GM23338 (cell line): ENCODE data around the gene DIP2C. TPM values are rescaled to one million over a fixed set of nuclear protein-coding genes. Genes with fewer than 3 reads are reported as not detected.

Experiments
- ATAC-seq: fragments of 200-7000 bp; cut with Tn5 transposase; 3 replicates; pipeline ENCODE4 v1.9.1; 2020
- DNase-seq: peaks from one replicate; pipeline ENCODE4 v3.0.0-alpha.2; 2015; ENCODE audit warnings: low spot score
- H2AFZ ChIP-seq: fragments of 200-600 bp; sonication (generic); 2 replicates; pipeline ENCODE4 v1.8.0; 2016; ENCODE audit warnings: antibody characterized with exemption, mild to moderate bottlenecking, moderate library complexity
- H3F3A ChIP-seq: fragments of 200-600 bp; sonication (generic); replicated peaks from 2 replicates; pipeline ENCODE4 v1.8.0; 2017; ENCODE audit warnings: antibody characterized with exemption, mixed run types, low read depth
- H3K27ac ChIP-seq: fragments of 200-600 bp; sonication (generic); 2 replicates; pipeline ENCODE4 v1.6.1; 2016; ENCODE audit warnings: low read depth
- H3K27me3 ChIP-seq: fragments of 200-600 bp; sonication (generic); 2 replicates; pipeline ENCODE4 v1.8.0; 2016; ENCODE audit warnings: mild to moderate bottlenecking, mixed run types, moderate library complexity; ENCODE audit not compliant: insufficient read depth
- H3K36me3 ChIP-seq: fragments of 200-600 bp; sonication (generic); 2 replicates; pipeline ENCODE4 v1.8.0; 2016; ENCODE audit warnings: mild to moderate bottlenecking; ENCODE audit not compliant: insufficient read depth
- H3K4me1 ChIP-seq: fragments of 200-600 bp; sonication (generic); 2 replicates; pipeline ENCODE4 v1.8.0; 2016; ENCODE audit warnings: mild to moderate bottlenecking, moderate library complexity; ENCODE audit not compliant: insufficient read depth
- H3K4me2 ChIP-seq: fragments of 200-600 bp; sonication (generic); 2 replicates; pipeline ENCODE4 v1.7.1; 2017; ENCODE audit warnings: mixed run types
- H3K4me3 ChIP-seq: fragments of 200-600 bp; sonication (generic); 2 replicates; pipeline ENCODE4 v1.6.1; 2016; ENCODE audit warnings: mixed run types
- H3K79me2 ChIP-seq: fragments of 200-600 bp; sonication (generic); replicated peaks from 2 replicates; pipeline ENCODE4 v1.8.0; 2017; ENCODE audit warnings: mild to moderate bottlenecking; ENCODE audit not compliant: insufficient read depth
- H3K9me2 ChIP-seq: fragments of 200-600 bp; sonication (generic); 2 replicates; pipeline ENCODE4 v1.8.0; 2017; ENCODE audit not compliant: insufficient read depth
- H4K20me1 ChIP-seq: fragments of 200-600 bp; sonication (generic); replicated peaks from 2 replicates; pipeline ENCODE4 v1.8.0; 2017; ENCODE audit warnings: mild to moderate bottlenecking; ENCODE audit not compliant: insufficient read depth
- H3K27ac Mint-ChIP-seq: 2 replicates; pipeline ENCODE4 v1.8.0; 2020; ENCODE audit warnings: inconsistent platforms, mild to moderate bottlenecking, moderate library complexity, mixed read lengths
- H3K27me3 Mint-ChIP-seq: 3 replicates; pipeline ENCODE4 v1.8.0; 2022; ENCODE audit warnings: low read depth, mild to moderate bottlenecking, moderate library complexity, mixed read lengths, inconsistent platforms; ENCODE audit not compliant: insufficient read depth, poor library complexity
- H3K36me3 Mint-ChIP-seq: 3 replicates; pipeline ENCODE4 v1.8.0; 2021; ENCODE audit warnings: low read depth, mild to moderate bottlenecking, inconsistent platforms, moderate library complexity, mixed read lengths
- H3K4me1 Mint-ChIP-seq: 3 replicates; pipeline ENCODE4 v1.8.0; 2020; ENCODE audit warnings: mild to moderate bottlenecking, inconsistent platforms, mixed read lengths
- H3K4me3 Mint-ChIP-seq: 3 replicates; pipeline ENCODE4 v1.8.0; 2021; ENCODE audit warnings: moderate library complexity, mild to moderate bottlenecking, inconsistent platforms, mixed read lengths
- H3K9me3 Mint-ChIP-seq: 3 replicates; pipeline ENCODE4 v1.8.0; 2020; ENCODE audit warnings: moderate library complexity, mild to moderate bottlenecking, inconsistent platforms, mixed read lengths
- CREB1 ChIP-seq: fragments of 250-450 bp; sonication (Bioruptor Pico); IDR thresholded peaks from 2 replicates; pipeline ENCODE4 v1.5.0; 2020; ENCODE audit warnings: low read depth, mild to moderate bottlenecking, moderate library complexity
- EZH2 ChIP-seq: fragments of 200-600 bp; sonication (generic); IDR thresholded peaks from one replicate; pipeline ENCODE4 v1.8.0; 2017; ENCODE audit warnings: antibody characterized with exemption, mild to moderate bottlenecking, low read depth; ENCODE audit not compliant: unreplicated experiment
- EZH2phosphoT487 ChIP-seq: fragments of 200-600 bp; sonication (generic); IDR thresholded peaks from one replicate; pipeline ENCODE4 v1.8.1; 2018; ENCODE audit warnings: antibody characterized with exemption; ENCODE audit not compliant: unreplicated experiment
- NANOG ChIP-seq: IDR thresholded peaks from 2 replicates; pipeline ENCODE4 v1.6.1; 2016; ENCODE audit warnings: antibody characterized with exemption, borderline replicate concordance
- POLR2AphosphoS5 ChIP-seq: IDR thresholded peaks from 2 replicates; pipeline ENCODE4 v1.6.1; 2016; ENCODE audit warnings: antibody characterized with exemption, low read depth
- STAT1 ChIP-seq: IDR thresholded peaks from one replicate; pipeline ENCODE4 v1.6.1; 2016; ENCODE audit warnings: antibody characterized with exemption; ENCODE audit not compliant: unreplicated experiment
- polyA plus RNA-seq: library from polyadenylated mRNA; unstranded; fragments of >200 nt; fragmentation: Nextera tagmentation; extraction: Ambion mirVana; gene quantifications from 2 replicates; pipeline ENCODE4 v1.2.1, GENCODE V29; 2016
- total RNA-seq: library from RNA; depleted of rRNA; stranded (reverse); fragments of >200 nt; shearing (Covaris generic); gene quantifications from 2 replicates; pipeline ENCODE4 v1.2.3, GENCODE V29; 2014
- TF ChIP-seq, protein P1 (sequence below): IDR thresholded peaks from 2 replicates; pipeline ENCODE4 v1.6.1; 2016; ENCODE audit warnings: antibody characterized with exemption
- TF ChIP-seq, protein P2 (sequence below): IDR thresholded peaks from one replicate; pipeline ENCODE4 v1.6.1; 2018; ENCODE audit warnings: antibody characterized with exemption; ENCODE audit not compliant: unreplicated experiment

The DIP2C gene
- total and polyA plus RNA-seq, 2 experiments from 2014 or later: 5.1 to 7.7 TPM

DNA sequence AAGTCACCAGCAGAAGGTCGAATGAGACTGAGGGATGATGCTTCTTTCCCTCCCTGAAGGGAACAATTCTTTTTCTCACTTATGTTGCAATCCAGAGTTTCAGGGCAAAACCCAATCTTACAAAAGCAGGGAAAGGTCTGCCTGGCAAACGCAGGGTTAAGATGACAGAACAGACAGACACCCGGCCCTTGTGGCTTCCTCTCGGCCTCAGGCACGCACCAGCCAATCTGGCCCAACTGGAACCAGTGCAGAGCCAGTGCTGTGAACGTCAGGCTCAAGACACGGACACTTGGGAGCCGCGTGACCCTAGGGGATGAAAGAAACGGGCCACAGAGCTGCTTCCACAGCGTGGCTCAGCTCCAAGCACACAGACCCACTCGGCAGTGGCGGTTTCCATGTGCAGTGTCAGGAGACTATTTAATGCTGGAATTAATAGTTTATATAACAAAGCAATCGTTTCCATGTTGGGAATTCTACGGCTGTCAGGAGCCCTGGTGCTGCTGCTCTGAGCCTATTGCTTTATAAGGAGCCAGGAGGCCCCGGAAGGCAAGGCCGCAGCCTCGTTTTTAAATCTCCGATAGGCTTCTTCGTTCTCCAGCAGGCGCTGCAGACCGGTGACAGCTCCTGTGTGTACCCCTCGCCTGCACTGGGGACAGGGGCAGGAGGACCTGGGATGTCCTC, 198.4 kb downstream of the DIP2C start (continued):
- TF ChIP-seq, protein P1, sequence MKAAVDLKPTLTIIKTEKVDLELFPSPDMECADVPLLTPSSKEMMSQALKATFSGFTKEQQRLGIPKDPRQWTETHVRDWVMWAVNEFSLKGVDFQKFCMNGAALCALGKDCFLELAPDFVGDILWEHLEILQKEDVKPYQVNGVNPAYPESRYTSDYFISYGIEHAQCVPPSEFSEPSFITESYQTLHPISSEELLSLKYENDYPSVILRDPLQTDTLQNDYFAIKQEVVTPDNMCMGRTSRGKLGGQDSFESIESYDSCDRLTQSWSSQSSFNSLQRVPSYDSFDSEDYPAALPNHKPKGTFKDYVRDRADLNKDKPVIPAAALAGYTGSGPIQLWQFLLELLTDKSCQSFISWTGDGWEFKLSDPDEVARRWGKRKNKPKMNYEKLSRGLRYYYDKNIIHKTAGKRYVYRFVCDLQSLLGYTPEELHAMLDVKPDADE: no peak
- TF ChIP-seq EZH2phosphoT487: no peak
- no peak for TF ChIP-seq CREB1 (CRISPR knock-in tag)
- no peak for TF ChIP-seq POLR2AphosphoS5

DNA sequence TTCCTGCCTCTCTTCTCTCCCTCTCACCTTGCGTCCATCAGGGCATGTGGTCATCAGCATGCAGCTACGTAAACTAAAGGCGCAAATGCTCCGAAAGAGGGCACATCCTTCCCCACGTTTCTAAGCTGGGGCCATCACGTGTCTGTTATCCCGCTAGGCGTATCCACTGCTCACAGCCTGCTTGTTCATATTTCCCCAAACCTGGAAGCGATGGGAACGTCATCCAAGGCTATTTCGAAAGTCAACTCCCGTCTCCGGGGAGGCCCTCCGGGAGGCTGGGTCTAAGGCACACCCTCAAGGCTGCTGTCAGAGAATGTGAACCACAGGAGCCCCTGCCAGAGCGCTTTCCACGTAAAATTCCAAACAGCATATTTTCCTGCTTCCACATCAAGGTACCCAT, 199.2 kb downstream of the DIP2C start:
- Histone ChIP-seq H3K36me3 (no peaks in the 10 kb centered on the region), H3K4me1 (peaks cover 15% of the 10 kb centered on the region), H3K4me3 (no peak overlapping the region), H2AFZ (no peak overlapping the region), H3K27me3 (no peaks in the 10 kb centered on the region), H3K4me2 (peak overlapping the region; percentile 25; the same call in 1 of the 2 replicates), H3K9me2 (no peaks in the 10 kb centered on the region), H3K27ac (0 out of 2 replicates have a peak overlapping the region, but pooled peaks have one; percentile 47), H3F3A (0 out of 2 replicates have a peak, but pooled peaks cover 4% of the 10 kb centered on the region), H3K79me2 (no peaks in the 10 kb centered on the region; the same call in 1 of the 2 replicates), H4K20me1 (peaks cover 4% of the 10 kb centered on the region)
- peaks cover 43% of the 10 kb centered on the region for H3K4me1 Mint-ChIP-seq
- peaks cover 15% of the 10 kb centered on the region for H3K27me3 Mint-ChIP-seq
- no peaks in the 10 kb centered on the region for H3K36me3 Mint-ChIP-seq
- DNase-seq: no peak
- no peak overlapping the region for H3K4me3 Mint-ChIP-seq
- TF ChIP-seq CREB1 (CRISPR knock-in tag) (no peak), EZH2phosphoT487 (no peak), NANOG (no peak), STAT1 (no peak), EZH2 (no peak)
- TF ChIP-seq, protein P2, sequence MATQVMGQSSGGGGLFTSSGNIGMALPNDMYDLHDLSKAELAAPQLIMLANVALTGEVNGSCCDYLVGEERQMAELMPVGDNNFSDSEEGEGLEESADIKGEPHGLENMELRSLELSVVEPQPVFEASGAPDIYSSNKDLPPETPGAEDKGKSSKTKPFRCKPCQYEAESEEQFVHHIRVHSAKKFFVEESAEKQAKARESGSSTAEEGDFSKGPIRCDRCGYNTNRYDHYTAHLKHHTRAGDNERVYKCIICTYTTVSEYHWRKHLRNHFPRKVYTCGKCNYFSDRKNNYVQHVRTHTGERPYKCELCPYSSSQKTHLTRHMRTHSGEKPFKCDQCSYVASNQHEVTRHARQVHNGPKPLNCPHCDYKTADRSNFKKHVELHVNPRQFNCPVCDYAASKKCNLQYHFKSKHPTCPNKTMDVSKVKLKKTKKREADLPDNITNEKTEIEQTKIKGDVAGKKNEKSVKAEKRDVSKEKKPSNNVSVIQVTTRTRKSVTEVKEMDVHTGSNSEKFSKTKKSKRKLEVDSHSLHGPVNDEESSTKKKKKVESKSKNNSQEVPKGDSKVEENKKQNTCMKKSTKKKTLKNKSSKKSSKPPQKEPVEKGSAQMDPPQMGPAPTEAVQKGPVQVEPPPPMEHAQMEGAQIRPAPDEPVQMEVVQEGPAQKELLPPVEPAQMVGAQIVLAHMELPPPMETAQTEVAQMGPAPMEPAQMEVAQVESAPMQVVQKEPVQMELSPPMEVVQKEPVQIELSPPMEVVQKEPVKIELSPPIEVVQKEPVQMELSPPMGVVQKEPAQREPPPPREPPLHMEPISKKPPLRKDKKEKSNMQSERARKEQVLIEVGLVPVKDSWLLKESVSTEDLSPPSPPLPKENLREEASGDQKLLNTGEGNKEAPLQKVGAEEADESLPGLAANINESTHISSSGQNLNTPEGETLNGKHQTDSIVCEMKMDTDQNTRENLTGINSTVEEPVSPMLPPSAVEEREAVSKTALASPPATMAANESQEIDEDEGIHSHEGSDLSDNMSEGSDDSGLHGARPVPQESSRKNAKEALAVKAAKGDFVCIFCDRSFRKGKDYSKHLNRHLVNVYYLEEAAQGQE: no peak
- ATAC-seq: peak; percentile 21; the same call in 2 of the 3 replicates
- H3K9me3 Mint-ChIP-seq: no peaks in the 10 kb centered on the region; the same call in 2 of the 3 replicates
- H3K27ac Mint-ChIP-seq: no peak overlapping the region
